Activated CD4-positive, alpha-beta T cell treated with anti-CD3 and anti-CD28 coated beads, Interleukin-2, Interleukin-6, amounts not matched to agents 100 ng/mL and 50 ng/mL, durations not matched to agents 16 hours and 8 hours (primary cell): ENCODE data around the gene PMF1.
"Not testable (repeated sequence)": the region's sequence is repeated elsewhere in the genome, so short reads cannot be mapped to it uniquely, and the experiment has no call there.

Experiments used
- DNase-seq: peaks from one replicate; pipeline ENCODE4 v3.0.0-alpha.2; 2020

Gene PMF1, protein sequence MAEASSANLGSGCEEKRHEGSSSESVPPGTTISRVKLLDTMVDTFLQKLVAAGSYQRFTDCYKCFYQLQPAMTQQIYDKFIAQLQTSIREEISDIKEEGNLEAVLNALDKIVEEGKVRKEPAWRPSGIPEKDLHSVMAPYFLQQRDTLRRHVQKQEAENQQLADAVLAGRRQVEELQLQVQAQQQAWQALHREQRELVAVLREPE

DNA sequence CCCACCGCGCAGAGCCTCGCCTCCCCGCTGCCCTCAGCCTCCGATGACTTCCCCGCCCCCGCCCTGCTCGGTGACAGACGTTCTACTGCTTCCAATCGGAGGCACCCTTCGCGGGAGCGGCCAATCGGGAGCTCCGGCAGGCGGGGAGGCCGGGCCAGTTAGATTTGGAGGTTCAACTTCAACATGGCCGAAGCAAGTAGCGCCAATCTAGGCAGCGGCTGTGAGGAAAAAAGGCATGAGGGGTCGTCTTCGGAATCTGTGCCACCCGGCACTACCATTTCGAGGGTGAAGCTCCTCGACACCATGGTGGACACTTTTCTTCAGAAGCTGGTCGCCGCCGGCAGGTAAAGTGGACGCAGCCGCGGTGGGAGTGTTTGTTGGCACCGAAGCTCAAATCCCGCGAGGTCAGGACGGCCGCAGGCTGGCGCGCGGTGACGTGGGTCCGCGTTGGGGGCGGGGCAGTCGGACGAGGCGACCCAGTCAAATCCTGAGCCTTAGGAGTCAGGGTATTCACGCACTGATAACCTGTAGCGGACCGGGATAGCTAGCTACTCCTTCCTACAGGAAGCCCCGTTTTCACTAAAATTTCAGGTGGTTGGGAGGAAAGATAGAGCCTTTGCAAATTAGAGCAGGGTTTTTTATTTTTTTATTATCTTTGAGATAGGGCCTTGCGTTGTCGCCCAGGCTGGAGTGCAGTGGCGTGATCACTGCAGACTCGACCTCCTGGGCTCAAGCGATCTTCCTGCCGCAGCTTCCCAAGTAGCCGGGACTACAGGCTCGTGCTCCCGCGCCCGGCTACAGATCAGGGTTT, at the start of gene PMF1:
PMF1 (plus strand) TSS at position 175 of the 811 bp plus-strand sequence; CDS start at position 184, 9 bp downstream.
- DNase-seq: peak; percentile 98

DNA sequence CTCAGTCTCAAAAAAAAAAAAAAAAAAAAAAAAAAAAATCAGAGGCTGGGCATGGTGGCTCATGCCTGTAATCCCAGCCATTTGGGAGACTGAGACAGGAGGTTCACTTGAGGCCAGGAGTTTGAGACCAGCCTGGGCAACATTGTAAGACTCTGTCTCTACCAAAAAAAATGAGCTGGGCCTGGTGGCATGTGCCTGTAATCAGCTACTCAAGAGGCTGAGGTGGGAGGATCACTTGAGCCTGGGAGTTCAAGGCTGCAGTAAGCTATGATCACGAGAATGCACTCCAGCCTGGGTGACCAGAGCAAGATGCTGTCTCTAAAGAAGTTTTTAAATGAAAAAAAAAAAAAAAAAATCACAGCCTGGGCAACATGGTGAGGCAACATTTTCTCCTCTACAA, 49.1 kb upstream of the PMF1 start:
- DNase-seq: no peak

DNA sequence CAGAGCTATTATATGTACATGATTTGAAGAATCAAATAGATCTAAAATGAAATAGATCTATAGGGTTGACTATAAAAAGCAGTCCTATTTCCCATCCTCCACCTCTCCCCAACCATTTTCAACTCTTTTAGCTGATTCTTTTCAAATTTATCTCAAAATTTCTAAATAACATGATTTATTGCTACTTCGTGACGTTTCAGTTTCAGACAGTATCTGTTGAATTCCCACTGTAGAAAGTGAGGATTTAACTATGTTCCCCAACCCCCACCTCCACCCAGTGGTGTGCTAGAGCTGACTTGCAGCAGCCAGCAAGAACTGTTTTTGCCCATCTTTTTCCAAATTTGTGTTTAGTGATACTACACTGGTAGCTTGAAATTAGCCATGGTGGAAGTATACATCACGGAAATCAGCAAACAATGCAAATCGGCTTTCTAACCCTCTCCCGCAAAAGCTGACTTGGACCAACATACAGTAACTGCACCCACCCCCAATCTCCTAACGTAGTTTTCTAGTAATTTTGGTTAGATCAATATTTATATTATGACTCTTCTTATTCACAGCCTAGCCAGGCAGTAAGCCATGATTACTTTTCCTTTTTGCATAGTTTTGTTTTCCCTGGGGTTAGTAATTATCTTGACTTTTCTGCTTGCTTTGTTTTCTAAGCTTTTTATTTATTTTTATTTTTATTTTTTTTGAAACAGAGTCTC, 48.5 kb upstream of the PMF1 start:
- no peak for DNase-seq

GRCh38 chr1:156165083-156165482, 47.7 kb upstream of the PMF1 start:
- no peak for DNase-seq

DNA sequence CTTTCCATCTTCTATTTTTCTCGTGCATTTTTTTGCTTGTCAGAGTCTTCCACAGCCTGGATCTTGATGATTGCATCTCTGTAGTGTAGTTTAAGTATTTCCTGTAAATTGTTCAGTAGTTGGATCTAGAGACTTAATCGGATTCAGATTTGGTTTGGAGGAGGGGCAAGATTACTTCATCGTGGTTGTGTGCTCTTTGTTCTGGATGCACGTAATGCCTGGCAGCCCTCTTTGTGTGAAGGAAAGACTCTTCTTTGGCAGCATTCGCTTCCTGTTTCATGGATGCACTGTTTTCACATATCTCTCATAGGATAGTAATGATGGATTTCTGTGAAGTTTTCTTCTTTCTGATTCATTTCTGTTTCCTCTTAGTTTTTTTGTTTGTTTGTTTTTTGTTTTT, 45.3 kb upstream of the PMF1 start:
- DNase-seq: no peak

GRCh38 chr1:156172696-156173470, 39.9 kb upstream of the PMF1 start:
- no peak for DNase-seq

GRCh38 chr1:156176610-156177210, 36.1 kb upstream of the PMF1 start:
- DNase-seq: no peak

DNA sequence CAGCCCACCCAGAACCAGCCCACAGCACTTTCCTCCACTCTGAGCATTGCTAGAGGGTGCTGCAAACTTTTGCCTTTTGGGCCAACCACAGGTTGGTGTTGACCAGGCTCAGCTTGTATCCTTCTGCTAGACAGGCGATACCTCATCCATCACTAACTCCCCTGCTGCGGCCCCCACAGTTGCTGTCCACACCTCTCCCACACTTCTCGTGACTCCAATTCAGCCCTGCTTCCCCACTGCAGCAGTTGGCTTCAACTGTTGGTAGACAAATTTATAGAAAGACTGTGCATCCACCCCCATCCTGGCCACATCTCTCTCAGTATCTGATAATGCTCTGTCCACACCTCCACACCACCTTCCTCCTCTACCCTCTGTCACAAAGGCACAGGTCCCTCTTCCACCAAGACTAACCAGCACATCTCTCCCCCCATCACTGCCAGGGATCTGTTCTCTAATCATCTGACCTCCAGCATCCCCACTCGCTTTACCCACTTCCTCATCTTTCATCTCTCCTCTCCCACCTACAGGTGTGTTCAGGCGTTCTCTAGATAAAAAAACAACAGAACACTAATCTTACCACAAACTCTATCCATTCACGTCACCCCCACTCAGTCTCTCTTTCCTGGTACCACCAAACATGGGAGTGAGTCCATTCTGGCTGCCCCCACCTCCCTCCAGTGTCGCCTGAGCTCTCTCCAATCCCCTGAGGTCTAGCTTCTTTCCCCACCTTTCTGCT, 34.7 kb upstream of the PMF1 start:
- DNase-seq: no peak

GRCh38 chr1:156180471-156180870, 32.3 kb upstream of the PMF1 start:
- no peak for DNase-seq

GRCh38 chr1:156181391-156181924, 31.3 kb upstream of the PMF1 start:
- DNase-seq: not testable (repeated sequence)

- DNase-seq: not testable (repeated sequence)
Observed at GRCh38 chr1:156182010-156182779, 30.6 kb upstream of the PMF1 start.

DNA sequence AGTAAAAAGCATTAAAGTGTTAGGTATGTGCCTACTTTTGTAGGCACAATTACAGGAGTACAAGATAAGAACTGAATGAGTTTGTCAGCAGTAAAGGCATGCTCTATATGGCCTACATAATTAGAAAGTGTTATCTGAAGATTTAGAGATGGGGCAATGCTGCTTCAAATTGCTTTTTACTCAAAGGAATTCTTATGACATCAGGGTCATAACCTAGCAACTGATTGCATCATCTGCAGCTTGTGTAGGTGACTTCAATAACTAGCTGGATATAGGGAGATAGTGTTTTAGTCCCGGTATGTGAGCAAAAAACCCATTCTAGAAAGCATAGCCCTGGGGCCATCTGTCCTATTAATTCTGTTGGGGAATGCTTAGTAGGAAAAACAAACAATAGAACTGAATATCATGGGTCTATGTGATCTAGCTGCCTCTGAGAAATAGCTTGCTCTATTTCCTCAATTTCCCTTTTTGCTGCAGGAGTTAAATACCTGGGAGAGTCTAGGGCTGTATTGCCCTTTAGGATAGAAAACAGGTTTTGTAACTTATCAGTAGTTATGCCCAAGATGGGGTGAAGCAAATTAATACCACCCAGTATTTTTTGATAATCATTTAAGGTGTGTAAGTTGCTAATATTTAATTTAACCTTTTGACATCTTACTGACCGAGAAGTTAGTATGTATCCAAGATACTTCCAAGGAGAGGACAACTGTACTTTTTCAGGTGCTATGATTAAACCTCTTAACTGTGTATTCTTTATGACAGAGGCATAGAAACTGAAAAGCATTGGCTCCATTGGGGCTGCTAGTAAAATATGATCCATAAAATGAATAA, 26.2 kb upstream of the PMF1 start:
- not testable (repeated sequence) for DNase-seq

- not testable (repeated sequence) for DNase-seq
Observed at GRCh38 chr1:156190265-156190664, 22.5 kb upstream of the PMF1 start.

GRCh38 chr1:156191292-156191964, 21.4 kb upstream of the PMF1 start:
- DNase-seq: no peak

- DNase-seq: no peak
Observed at GRCh38 chr1:156193208-156193487, 19.7 kb upstream of the PMF1 start.

DNA sequence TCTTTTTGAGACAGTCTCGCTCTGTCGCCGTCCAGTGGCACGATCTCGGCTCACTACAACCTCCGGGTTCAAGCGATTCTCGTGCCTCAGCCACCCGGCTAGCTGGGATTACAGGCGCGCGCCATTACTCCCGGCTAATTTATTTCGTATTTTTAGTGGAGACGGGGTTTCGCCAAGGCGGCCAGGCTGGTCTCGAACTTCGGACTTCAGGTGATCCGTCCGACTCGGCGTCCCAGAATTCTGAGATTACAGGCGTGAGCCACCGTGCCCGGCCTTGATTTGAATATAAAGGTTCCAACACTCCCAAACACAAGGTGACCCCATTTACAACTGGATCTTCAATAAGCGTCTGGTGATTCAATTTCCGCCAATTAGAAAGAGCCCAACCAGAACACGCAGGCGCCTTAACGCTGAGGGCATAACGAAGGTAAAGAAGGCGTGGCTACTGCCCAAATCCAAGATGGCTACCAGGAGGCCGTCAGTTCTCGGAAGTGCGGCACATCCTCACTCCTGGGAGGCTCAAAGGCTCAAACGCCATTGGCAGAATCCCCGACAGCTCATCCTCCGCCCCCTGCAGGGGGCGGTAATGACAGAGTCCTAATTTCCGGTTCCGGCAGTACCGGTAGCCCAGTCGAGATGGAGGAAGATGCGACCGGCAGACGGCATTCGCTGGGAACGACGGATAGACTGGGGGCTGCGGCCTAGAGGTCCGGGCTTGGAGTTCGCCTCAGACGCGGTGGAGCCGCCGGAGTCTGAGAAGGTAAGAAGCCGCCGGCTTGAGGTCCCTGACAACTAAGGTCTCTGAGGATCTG, 19.1 kb upstream of the PMF1 start, which contains the start of gene SLC25A44:
SLC25A44 (plus strand) TSS at position 617 of the 812 bp plus-strand sequence. CDS start 5,744 bp downstream, outside the sequence.
- DNase-seq: peak; percentile 99

GRCh38 chr1:156194300-156194652, 18.5 kb upstream of the PMF1 start:
- no peak for DNase-seq

GRCh38 chr1:156195853-156196252, 17.0 kb upstream of the PMF1 start:
- DNase-seq: no peak
